Fibroblast of skin of right biceps (primary cell): ENCODE data around the gene ARL10.

Experiments used
- DNase-seq: peaks from one replicate; pipeline ENCODE4 v3.0.0-alpha.2; 2013

The ARL10 gene, protein sequence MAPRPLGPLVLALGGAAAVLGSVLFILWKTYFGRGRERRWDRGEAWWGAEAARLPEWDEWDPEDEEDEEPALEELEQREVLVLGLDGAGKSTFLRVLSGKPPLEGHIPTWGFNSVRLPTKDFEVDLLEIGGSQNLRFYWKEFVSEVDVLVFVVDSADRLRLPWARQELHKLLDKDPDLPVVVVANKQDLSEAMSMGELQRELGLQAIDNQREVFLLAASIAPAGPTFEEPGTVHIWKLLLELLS

DNA sequence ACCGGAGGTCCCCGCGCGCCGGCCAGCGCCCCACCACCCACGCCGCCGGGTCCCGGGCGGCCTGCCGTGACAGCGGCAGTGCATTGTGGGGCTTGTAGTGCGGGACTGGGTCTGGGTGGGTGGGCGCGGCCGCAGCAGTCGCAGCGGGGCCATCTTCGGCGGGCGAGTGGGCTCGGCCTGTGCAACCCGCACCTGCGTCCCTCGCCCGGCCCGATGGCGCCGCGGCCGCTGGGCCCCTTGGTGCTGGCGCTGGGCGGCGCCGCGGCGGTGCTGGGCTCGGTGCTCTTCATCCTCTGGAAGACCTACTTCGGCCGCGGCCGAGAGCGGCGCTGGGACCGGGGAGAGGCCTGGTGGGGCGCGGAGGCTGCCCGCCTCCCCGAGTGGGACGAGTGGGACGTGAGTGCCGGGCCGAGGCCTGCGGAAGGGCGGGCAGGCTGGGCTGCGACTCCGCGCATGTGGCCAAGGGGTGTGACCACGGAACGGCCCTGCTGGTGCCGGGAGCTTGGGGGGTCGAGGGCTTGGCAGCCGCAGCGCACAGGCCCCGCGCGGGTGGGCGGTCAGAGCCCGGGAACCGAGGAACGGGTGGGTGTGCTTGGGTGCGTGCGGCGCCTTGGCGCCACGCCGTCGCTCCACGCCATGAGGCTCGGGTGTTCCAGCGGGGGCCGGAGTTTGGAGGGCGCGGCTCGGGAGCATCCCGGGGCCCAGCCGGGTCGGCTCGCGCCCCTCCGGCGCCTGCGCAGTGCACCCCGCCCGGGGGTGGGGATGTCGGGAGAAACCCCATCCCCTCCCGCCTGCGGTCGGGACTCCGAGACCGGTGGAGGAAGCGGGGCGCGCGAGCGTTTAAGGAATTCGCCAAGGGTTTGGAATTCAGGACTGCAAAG, at the start of gene ARL10:
ARL10 (plus strand) TSS at position 137 of the 881 bp plus-strand sequence; CDS start at position 214, 77 bp downstream.
- DNase-seq: peak; percentile 79

DNA sequence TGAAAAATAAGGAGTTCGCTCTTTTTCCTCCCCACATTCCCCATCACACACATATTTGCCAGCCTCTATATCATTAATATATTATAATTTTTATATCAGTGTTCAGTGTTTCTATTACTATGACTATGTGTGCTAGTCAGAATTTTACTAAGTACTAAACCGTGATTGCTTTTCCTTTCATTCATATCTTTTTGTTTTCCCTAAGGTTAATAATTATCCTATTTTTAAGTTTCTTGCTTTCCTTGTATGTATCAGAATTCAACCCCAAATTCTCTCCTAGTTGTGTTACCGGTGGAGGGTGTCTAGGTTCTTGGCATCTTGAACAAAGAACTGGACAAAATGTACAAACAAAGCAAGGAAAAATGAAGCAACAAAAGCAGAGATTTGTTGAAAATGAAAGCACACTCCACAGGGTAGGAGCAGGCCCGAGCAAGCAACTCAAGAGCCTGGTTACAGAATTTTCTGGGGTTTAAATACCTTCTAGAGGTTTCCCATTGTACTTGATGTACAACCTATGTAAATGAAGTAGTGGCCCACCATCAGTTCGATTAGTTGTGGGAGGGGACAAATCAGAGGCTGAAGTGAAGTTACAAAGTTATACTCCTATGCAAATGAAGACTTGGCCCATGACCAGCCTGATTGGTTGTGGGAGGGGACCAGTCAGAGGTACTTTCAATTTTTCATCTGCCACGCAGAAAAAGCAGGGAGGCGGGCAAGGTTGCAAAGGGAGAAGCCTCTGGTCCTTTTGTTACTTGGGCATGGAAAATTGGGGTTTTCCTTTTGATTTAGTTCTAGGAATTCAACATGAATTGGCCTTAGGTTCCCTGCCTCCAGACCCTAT, 47.5 kb upstream of the ARL10 start:
- no peak for DNase-seq

- DNase-seq: peak; percentile 1
Measured at GRCh38 chr5:176319827-176320554, 45.3 kb upstream of the ARL10 start.

DNA sequence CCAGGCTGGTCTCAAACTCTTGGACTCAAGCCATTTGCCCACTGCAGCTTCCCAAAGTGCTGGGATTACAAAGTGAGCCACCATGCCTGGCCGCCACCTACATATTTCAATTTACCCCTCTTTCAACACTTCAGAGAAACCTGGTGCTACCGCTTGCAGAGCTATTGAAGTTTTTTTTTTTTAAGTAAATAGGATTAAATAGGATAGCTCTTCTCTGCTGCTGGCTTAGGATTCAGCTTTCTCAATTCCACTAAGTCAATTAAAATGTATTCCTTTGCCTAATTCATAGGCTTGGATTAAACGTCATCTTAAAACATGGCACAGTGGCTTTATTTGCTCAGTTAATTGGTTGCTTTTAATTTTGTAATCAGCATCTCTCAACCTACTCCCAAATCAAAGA, 44.7 kb upstream of the ARL10 start:
- DNase-seq: no peak

DNA sequence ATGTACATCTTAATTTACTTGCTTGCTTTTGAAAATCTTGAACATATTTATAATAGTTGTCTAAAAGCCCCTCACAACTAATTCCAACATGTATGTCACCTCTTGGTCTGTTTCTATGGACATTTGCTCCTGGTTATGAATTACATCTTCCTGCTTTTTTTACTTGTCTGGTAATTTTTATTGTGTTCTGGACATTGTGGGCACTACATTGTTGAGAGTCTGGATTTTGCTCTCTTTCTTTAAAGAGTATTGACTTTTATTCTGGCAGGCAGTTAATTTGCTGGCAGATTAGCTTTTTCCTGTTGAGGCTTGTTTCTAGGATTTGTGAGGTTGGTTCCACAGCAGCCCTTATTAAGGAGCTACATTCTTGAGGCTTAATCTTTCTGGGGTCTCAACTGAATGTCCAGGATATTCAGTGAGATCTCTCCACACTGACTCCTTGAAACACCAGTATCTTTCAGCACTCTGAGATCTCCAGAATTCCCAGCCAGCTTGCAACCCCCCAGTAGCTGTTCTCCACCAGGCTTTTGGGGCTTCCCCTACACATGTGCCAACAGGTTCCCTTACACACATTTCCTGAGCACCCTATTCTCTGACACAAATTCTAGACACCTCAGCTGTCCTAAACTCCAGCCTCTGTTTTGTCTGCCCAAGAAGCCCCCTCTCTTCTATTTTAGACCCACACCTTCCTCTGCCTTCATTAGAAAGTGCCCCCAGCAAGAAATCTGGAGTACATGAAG, 31.1 kb upstream of the ARL10 start:
- DNase-seq: no peak

GRCh38 chr5:176337913-176338312, 27.4 kb upstream of the ARL10 start:
- no peak for DNase-seq

- no peak for DNase-seq
Measured at GRCh38 chr5:176339304-176339703, 26.0 kb upstream of the ARL10 start.

GRCh38 chr5:176341325-176342157, 23.7 kb upstream of the ARL10 start:
- no peak for DNase-seq

- no peak for DNase-seq
Measured at GRCh38 chr5:176342158-176342483, 23.2 kb upstream of the ARL10 start.

- DNase-seq: no peak
Measured at GRCh38 chr5:176342766-176343458, 22.4 kb upstream of the ARL10 start.

- no peak for DNase-seq
Measured at GRCh38 chr5:176350416-176350815, 14.9 kb upstream of the ARL10 start.

GRCh38 chr5:176352116-176352878, 13.0 kb upstream of the ARL10 start:
- no peak for DNase-seq

DNA sequence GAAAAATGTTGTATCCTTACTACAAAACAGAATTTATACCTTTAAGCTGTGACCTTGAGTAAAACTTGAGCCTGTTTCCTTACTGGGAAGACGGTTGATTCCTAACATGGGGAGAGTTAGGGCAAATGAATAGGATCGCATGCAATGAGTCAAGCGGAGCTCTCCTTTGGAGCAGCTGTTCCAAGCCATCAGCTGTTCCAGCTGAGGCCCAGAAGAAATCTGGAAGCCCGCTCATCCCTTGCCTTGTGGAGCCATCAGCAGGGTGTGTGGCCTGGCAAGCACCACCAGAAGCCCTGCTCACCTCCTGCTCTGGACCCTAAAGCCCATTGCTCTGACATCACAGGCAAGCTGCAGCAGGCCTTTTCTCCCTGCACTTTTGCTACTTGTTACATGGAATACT, 11.8 kb upstream of the ARL10 start:
- DNase-seq: no peak

GRCh38 chr5:176355400-176356178, 9.7 kb upstream of the ARL10 start:
- DNase-seq: no peak

GRCh38 chr5:176356179-176356566, 9.1 kb upstream of the ARL10 start:
- DNase-seq: no peak

GRCh38 chr5:176359658-176360057, 5.6 kb upstream of the ARL10 start:
- DNase-seq: no peak

GRCh38 chr5:176360894-176361436, 4.3 kb upstream of the ARL10 start:
- DNase-seq: peak; percentile 2

- DNase-seq: peak; percentile 87
Measured at GRCh38 chr5:176361437-176362232, 3.7 kb upstream of the ARL10 start, which contains the start of gene KIAA1191. Gene KIAA1191, minus strand, starts transcription at chr5:176361764. Its CDS starts 2,256 bp downstream, at chr5:176359508.
